Measurements from ENCODE around the gene OSBP2.

OSBP2 gene

DNA sequence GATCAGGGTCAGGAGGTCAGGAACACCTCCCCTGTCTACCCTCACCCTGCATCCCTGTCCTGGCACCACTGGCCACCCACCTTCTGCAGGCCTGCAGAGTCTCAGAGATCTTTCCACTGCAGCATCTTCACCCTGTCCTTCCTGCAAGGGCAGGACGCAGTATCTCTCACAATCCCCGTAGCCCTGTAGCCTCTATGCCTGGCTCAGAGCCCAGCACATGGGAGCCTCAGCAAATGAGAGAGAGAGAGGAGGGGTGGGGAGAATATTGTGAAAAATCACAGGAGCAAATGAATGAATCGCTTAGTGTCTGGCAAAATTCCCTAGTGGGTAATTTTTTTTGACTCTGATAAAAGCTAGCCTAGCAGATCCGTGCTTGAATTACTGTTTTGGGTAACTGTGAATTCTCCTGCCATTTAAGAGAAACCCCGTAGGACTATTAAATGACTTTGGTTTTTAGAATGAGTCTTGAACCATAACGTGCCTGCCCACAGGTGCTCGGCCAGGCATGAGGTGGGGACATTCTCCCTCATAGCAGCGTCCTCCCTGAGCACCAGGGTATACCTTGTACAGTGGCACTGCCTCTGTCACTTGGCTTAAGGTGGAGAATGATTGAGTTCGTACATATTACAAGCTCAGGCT is 182.4 kb downstream of the OSBP2 start:
- no peak overlapping the region for H3K4me3 ChIP-seq (ENCODE audit: low read length, poor library complexity, severe bottlenecking)
- H4K20me1 ChIP-seq (ENCODE audit: insufficient read depth, low read length, poor library complexity, severe bottlenecking): no peaks in the 10 kb centered on the region
- TF ChIP-seq, protein P1, sequence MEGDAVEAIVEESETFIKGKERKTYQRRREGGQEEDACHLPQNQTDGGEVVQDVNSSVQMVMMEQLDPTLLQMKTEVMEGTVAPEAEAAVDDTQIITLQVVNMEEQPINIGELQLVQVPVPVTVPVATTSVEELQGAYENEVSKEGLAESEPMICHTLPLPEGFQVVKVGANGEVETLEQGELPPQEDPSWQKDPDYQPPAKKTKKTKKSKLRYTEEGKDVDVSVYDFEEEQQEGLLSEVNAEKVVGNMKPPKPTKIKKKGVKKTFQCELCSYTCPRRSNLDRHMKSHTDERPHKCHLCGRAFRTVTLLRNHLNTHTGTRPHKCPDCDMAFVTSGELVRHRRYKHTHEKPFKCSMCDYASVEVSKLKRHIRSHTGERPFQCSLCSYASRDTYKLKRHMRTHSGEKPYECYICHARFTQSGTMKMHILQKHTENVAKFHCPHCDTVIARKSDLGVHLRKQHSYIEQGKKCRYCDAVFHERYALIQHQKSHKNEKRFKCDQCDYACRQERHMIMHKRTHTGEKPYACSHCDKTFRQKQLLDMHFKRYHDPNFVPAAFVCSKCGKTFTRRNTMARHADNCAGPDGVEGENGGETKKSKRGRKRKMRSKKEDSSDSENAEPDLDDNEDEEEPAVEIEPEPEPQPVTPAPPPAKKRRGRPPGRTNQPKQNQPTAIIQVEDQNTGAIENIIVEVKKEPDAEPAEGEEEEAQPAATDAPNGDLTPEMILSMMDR (conservative IDR thresholded peaks at IDR 0.05; ENCODE audit: low read length): no peak
- TF ChIP-seq EZH2phosphoT487 (IDR thresholded peaks at IDR 0.05; ENCODE audit: borderline replicate concordance): no peak
- no peaks in the 10 kb centered on the region for H3K9me2 ChIP-seq (replicated peaks; ENCODE audit: low read depth, low read length)
- no peak overlapping the region for H3K4me2 ChIP-seq (ENCODE audit: low read depth, low read length, poor library complexity, severe bottlenecking)
- H3F3A ChIP-seq (ENCODE audit: low read depth): no peaks in the 10 kb centered on the region
- H3K9ac ChIP-seq (ENCODE audit: low read depth, low read length, poor library complexity, severe bottlenecking): no peak overlapping the region
- H3K27me3 ChIP-seq (ENCODE audit: insufficient read depth, low read length, poor library complexity, severe bottlenecking): no peaks in the 10 kb centered on the region
- no peaks in the 10 kb centered on the region for H3K36me3 ChIP-seq (ENCODE audit: insufficient read depth, low read length)
- no peak overlapping the region for H2AFZ ChIP-seq (ENCODE audit: low read length)
- no peaks in the 10 kb centered on the region for H3K9me3 ChIP-seq (ENCODE audit: insufficient read depth, low read depth, low read length)
- H3K79me2 ChIP-seq (ENCODE audit: insufficient read depth, low read length): no peaks in the 10 kb centered on the region
- no peaks in the 10 kb centered on the region for H3K4me1 ChIP-seq (ENCODE audit: insufficient read depth, low read length, poor library complexity, severe bottlenecking)

DNA sequence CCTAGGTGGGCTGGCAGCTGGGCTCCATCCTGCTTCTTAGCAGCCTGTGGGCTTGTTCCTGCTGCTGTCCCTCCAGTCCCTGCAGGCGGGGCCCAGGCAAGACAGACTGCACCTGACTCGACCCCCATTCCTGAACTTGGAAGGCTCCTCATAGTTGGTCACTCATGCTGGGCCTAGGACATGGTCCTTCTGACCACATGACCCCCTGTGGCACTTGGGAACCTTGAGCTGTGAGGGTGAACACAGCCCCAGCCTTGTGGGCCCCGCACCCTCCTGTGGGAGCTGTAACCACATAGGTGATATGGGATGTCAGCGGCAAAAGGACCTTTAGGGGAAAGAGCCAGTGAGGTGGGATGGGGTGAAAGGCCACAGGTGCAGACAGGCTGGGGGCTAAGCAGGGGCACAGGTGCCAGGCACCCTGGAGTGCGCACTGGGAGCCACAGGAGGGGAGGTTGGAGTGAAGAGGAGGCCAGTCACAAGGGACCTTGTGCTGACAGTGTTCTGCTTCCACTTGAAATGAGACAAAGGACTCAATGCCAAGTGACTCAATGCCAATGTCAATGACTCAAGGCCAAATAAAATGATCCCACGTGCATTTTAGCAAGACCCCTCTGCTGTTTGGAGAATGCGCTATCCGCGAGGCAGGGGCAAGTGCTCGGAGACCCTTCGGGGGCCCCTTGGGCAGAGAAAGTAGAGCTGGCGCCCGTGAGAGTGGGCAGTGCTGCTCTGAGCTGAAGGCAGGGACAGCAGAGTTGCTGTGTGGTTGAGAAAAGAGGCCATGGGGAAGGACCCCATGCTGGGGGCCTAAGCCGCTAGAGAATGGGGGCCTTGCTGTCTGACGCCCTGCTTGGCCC is 183.2 kb downstream of the OSBP2 start:
- H3K27me3 ChIP-seq (ENCODE audit: insufficient read depth, low read length, poor library complexity, severe bottlenecking): no peaks in the 10 kb centered on the region
- no peaks in the 10 kb centered on the region for H3F3A ChIP-seq (ENCODE audit: low read depth)
- H3K4me1 ChIP-seq (ENCODE audit: insufficient read depth, low read length, poor library complexity, severe bottlenecking): no peaks in the 10 kb centered on the region
- H4K20me1 ChIP-seq (ENCODE audit: insufficient read depth, low read length, poor library complexity, severe bottlenecking): no peaks in the 10 kb centered on the region
- H3K9me2 ChIP-seq (replicated peaks; ENCODE audit: low read depth, low read length): no peaks in the 10 kb centered on the region
- H3K9me3 ChIP-seq (ENCODE audit: insufficient read depth, low read depth, low read length): no peaks in the 10 kb centered on the region
- no peak overlapping the region for H3K9ac ChIP-seq (ENCODE audit: low read depth, low read length, poor library complexity, severe bottlenecking)
- H2AFZ ChIP-seq (ENCODE audit: low read length): no peak overlapping the region
- no peaks in the 10 kb centered on the region for H3K36me3 ChIP-seq (ENCODE audit: insufficient read depth, low read length)
- TF ChIP-seq EZH2phosphoT487 (IDR thresholded peaks at IDR 0.05; ENCODE audit: borderline replicate concordance): no peak
- TF ChIP-seq, protein P1 (conservative IDR thresholded peaks at IDR 0.05; ENCODE audit: low read length): no peak
- no peak overlapping the region for H3K4me2 ChIP-seq (ENCODE audit: low read depth, low read length, poor library complexity, severe bottlenecking)
- H3K79me2 ChIP-seq (ENCODE audit: insufficient read depth, low read length): no peaks in the 10 kb centered on the region
- no peak overlapping the region for H3K4me3 ChIP-seq (ENCODE audit: low read length, poor library complexity, severe bottlenecking)

DNA sequence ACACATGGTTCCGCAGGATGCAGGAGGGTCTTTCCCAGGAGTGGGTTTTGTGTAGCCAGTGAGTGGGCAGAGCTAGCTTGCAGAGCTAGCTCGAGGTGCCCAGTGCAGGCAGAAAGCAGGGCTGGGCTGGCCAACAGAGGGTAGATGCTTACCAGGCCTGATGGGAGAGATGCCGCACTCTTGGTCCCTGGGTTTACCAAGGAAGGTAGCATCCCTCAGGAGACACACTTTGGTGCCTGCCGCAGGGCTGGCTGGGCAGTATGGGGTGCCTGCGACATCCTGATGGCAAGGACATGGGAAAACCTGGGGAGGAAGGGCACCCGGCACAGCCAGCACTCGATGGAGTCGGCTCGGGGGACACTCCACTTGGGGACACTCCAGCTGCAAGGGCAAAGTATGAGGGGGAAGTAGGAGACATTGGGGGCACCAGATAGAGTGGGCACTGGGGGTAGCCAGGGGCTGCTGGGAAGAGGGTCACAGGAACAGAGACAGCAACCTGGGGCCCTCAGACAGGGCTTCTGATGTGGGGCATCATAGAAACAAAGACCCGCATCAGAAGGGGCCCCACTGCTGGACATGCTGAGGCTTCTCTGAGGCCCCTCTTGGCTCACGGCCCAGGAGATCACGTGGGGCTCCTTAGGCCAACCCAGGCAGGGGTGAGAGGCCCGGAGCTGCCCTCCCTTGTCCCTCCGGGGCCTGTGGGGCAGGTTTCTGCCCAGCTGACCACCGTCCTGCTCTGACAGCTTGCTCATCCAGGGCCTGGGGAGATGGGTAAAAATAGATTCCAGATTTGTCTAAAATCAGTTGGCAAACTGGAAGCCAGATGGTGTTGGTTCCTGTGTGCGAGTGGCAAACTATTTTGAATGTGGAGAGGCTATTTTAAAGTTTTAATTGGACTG is 184.1 kb downstream of the OSBP2 start:
- Histone ChIP-seq H3K4me3 (ENCODE audit: low read length, poor library complexity, severe bottlenecking) (no peak overlapping the region), H3K4me1 (ENCODE audit: insufficient read depth, low read length, poor library complexity, severe bottlenecking) (no peaks in the 10 kb centered on the region), H3F3A (ENCODE audit: low read depth) (no peaks in the 10 kb centered on the region), H3K79me2 (ENCODE audit: insufficient read depth, low read length) (no peaks in the 10 kb centered on the region), H2AFZ (ENCODE audit: low read length) (no peak overlapping the region), H3K9me3 (ENCODE audit: insufficient read depth, low read depth, low read length) (no peaks in the 10 kb centered on the region), H3K4me2 (ENCODE audit: low read depth, low read length, poor library complexity, severe bottlenecking) (no peak overlapping the region), H4K20me1 (ENCODE audit: insufficient read depth, low read length, poor library complexity, severe bottlenecking) (no peaks in the 10 kb centered on the region), H3K27me3 (ENCODE audit: insufficient read depth, low read length, poor library complexity, severe bottlenecking) (no peaks in the 10 kb centered on the region), H3K9ac (ENCODE audit: low read depth, low read length, poor library complexity, severe bottlenecking) (no peak overlapping the region), H3K9me2 (replicated peaks; ENCODE audit: low read depth, low read length) (no peaks in the 10 kb centered on the region), H3K36me3 (ENCODE audit: insufficient read depth, low read length) (no peaks in the 10 kb centered on the region)
- TF ChIP-seq, protein P1 (conservative IDR thresholded peaks at IDR 0.05; ENCODE audit: low read length): no peak
- no peak for TF ChIP-seq EZH2phosphoT487 (IDR thresholded peaks at IDR 0.05; ENCODE audit: borderline replicate concordance)

Measured in Loucy (cell line).